DND-41 (cell line): ENCODE data around the gene SMYD4.
"Not testable (repeated sequence)": the region's sequence is repeated elsewhere in the genome, so short reads cannot be mapped to it uniquely, and the experiment has no call there.

Source experiments
- ATAC-seq: fragments of 200-7000 bp; cut with Tn5 transposase; 3 replicates; pipeline ENCODE4 v1.9.1; 2021; ENCODE audit warnings: low read depth; ENCODE audit not compliant: insufficient read depth
- DNase-seq: peaks from one replicate; pipeline ENCODE4 v3.0.0-alpha.2; 2020
- H2AFZ ChIP-seq: 2 replicates; pipeline ENCODE4 v1.6.0; 2012; ENCODE audit warnings: low read depth, low read length
- H3K27ac ChIP-seq: 2 replicates; pipeline ENCODE4 v1.5.1; 2012; ENCODE audit warnings: low read length, inconsistent platforms
- H3K27me3 ChIP-seq: fragments of 200-600 bp; sonication (generic); 2 replicates; pipeline ENCODE4 v1.6.0; 2012; ENCODE audit warnings: low read length, mild to moderate bottlenecking, inconsistent platforms; ENCODE audit not compliant: insufficient read depth, poor library complexity
- H3K36me3 ChIP-seq: 2 replicates; pipeline ENCODE4 v1.5.1; 2012; ENCODE audit warnings: low read length, inconsistent platforms; ENCODE audit not compliant: insufficient read depth
- H3K4me1 ChIP-seq: 2 replicates; pipeline ENCODE4 v1.5.1; 2012; ENCODE audit warnings: mild to moderate bottlenecking, low read length; ENCODE audit not compliant: insufficient read depth
- H3K4me2 ChIP-seq: 2 replicates; pipeline ENCODE4 v1.6.0; 2012; ENCODE audit warnings: mild to moderate bottlenecking, moderate library complexity, low read length, inconsistent platforms; ENCODE audit not compliant: insufficient read depth
- H3K4me3 ChIP-seq, 2 experiments: fragments of 200-600 bp in 1 of 2; shearing (Covaris generic) in 1 of 2; 2 replicates each; pipeline ENCODE4 v1.5.1; 2012 to 2016; ENCODE audit warnings: inconsistent platforms in 2 of 2, low read length in 2 of 2, mild to moderate bottlenecking in 2 of 2, low read depth in 1 of 2, moderate library complexity in 1 of 2
- H3K79me2 ChIP-seq: 2 replicates; pipeline ENCODE4 v1.6.0; 2012; ENCODE audit warnings: low read length, inconsistent platforms; ENCODE audit not compliant: insufficient read depth
- H3K9ac ChIP-seq: 2 replicates; pipeline ENCODE4 v1.6.0; 2012; ENCODE audit warnings: low read depth, mild to moderate bottlenecking, inconsistent platforms, low read length, moderate library complexity
- H3K9me3 ChIP-seq: 2 replicates; pipeline ENCODE4 v1.5.1; 2012; ENCODE audit warnings: low read length, moderate library complexity, mild to moderate bottlenecking, inconsistent platforms; ENCODE audit not compliant: insufficient read depth, severe bottlenecking
- H4K20me1 ChIP-seq: 2 replicates; pipeline ENCODE4 v1.6.0; 2012; ENCODE audit warnings: low read length; ENCODE audit not compliant: insufficient read depth
- CTCF ChIP-seq: IDR thresholded peaks from 2 replicates; pipeline ENCODE4 v1.5.1; 2012; ENCODE audit warnings: borderline replicate concordance, low read length, moderate library complexity, mild to moderate bottlenecking; ENCODE audit not compliant: poor library complexity, severe bottlenecking; ENCODE audit errors: extremely low read depth
- EZH2 ChIP-seq: IDR thresholded peaks from 3 replicates; pipeline ENCODE4 v1.6.1; 2012; ENCODE audit warnings: borderline replicate concordance, low read depth, mild to moderate bottlenecking, moderate library complexity, low read length, inconsistent platforms; ENCODE audit not compliant: severe bottlenecking

The SMYD4 gene

GRCh38 chr17:1765576-1765975 is 64.1 kb downstream of the SMYD4 start:
- Histone ChIP-seq H3K4me1 (peaks cover 41% of the 10 kb centered on the region), H3K9me3 (no peaks in the 10 kb centered on the region), H3K36me3 (no peaks in the 10 kb centered on the region), H3K79me2 (no peaks in the 10 kb centered on the region), H3K4me3 (no peak overlapping the region), H3K27me3 (no peaks in the 10 kb centered on the region), H2AFZ (no peak overlapping the region), H3K4me2 (no peak overlapping the region), H4K20me1 (no peaks in the 10 kb centered on the region), H3K27ac (no peak overlapping the region), H3K9ac (no peak overlapping the region)
- ATAC-seq (no peak), DNase-seq (no peak)
- TF ChIP-seq CTCF (no peak), EZH2 (no peak)

DNA sequence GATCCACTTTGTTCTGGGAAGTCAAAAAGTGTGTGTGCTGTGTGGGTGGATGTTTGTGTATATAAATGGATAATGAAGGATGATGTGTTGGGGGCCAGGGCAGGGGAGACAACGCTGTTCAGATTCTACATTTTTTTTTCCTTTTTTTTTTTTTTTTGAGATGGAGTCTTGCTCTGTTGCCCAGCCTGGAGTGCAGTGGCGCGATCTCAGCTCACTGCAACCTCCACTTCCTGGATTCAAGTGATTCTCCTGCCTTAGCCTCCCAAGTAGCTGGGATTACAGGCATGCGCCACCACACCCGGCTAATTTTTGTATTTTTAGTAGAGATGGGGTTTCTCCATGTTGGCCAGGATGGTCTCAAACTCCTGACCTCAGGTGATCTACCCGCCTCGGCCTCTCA is 65.0 kb downstream of the SMYD4 start:
- Histone ChIP-seq H2AFZ (peak overlapping the region; percentile 56), H3K27ac (peak overlapping the region; percentile 65), H3K4me2 (peak overlapping the region; percentile 49), H3K9ac (peak overlapping the region; percentile 45; the same call in 1 of the 2 replicates), H3K4me1 (peaks cover 33% of the 10 kb centered on the region), H3K4me3 (peak overlapping the region in 1 of 2 experiments; percentile 1; a peak in 1 of 4 replicates)
- not testable (repeated sequence) for H3K79me2 ChIP-seq, H3K36me3 ChIP-seq, H3K27me3 ChIP-seq, H4K20me1 ChIP-seq, H3K9me3 ChIP-seq
- ATAC-seq = peak; percentile 12
- DNase-seq = peak; percentile 17

DNA sequence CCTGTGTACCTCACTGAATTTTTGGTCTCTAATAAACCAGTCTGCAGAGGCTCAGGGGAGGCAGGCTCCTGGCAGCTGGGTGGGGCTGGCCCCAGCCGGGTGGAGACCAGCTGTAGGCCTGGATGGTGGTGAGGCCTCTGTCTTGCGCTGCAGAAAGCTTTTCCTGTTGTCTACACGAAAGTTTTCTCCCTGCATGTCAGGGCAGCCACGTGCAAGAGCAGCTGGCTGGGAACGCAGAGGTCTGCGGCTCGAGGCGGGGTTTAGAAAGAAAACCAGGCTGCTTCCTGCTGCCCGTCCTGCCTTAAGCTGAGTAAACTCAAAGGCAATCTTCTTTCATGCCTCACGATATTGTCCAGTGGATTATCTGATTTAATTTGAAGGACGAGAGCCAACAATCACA is 65.4 kb downstream of the SMYD4 start:
- DNase-seq = peak; percentile 92
- Histone ChIP-seq H3K4me3 (peak overlapping the region in 1 of 2 experiments; percentile 1; a peak in 2 of 4 replicates), H3K27me3 (no peaks in the 10 kb centered on the region), H3K9ac (peak overlapping the region; percentile 45), H3K9me3 (no peaks in the 10 kb centered on the region), H3K79me2 (no peaks in the 10 kb centered on the region), H2AFZ (peak overlapping the region; percentile 56), H4K20me1 (no peaks in the 10 kb centered on the region), H3K4me2 (peak overlapping the region; percentile 49), H3K36me3 (no peaks in the 10 kb centered on the region), H3K27ac (peak overlapping the region; percentile 65), H3K4me1 (peaks cover 29% of the 10 kb centered on the region)
- TF ChIP-seq CTCF (no peak), EZH2 (no peak)
- peak; percentile 99 for ATAC-seq

DNA sequence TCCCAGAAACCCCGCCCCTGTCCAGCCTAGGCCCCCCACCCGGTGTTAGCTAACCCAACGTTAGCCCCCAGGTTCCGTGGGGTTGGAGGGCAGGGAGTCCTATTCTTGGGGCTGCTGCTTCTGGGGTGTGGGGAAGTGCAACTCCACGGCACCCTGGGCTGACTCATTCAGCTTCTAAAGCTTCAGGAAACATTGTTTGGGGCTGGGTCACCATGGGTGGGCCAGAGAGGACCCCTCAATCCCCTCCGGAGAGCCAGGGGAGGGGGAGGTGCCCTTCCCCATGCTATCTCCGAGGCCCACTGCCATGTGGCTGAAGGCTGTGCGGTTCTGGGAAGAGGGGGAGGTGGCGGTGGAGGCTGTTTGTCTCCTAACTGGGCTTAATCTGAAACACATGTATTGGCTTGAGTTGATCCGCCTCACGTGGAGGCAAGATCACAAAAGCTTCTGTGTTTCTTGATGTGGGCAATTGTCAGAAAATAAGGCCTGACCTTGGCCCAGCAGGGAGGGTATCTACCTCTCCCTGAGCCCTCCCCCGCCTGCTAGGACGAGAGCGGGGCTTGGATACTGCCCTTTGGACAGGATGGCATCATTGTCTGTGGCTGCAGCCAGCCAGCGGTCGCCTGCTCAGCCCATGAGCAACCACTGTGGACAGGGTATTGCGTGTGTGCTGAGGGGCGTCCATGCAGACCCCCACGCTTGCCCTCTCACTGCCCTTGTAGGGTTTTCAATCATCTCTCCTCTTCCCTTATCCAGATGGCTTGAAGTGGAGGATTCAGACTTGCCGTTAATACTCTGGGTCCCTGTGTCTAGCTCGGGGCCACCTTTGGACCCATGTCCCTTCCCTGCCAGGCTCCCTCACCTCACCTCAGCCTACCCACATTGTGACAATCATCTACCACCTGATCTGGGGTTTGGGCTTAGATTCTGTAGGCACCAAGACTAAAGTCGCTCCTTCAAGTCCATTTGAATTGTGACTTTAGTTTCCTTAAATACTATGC is 66.5 kb downstream of the SMYD4 start:
- no peaks in the 10 kb centered on the region for H3K79me2 ChIP-seq
- peak overlapping the region; percentile 45 for H3K9ac ChIP-seq
- ATAC-seq = no peak
- peak overlapping the region in 1 of 2 experiments; percentile 1; a peak in 1 of 4 replicates for H3K4me3 ChIP-seq
- H3K9me3 ChIP-seq = no peaks in the 10 kb centered on the region
- H3K36me3 ChIP-seq = no peaks in the 10 kb centered on the region
- peaks cover 27% of the 10 kb centered on the region for H3K4me1 ChIP-seq
- no peaks in the 10 kb centered on the region for H4K20me1 ChIP-seq
- no peak for TF ChIP-seq EZH2
- TF ChIP-seq CTCF = no peak
- H2AFZ ChIP-seq = peak overlapping the region; percentile 12; the same call in 1 of the 2 replicates
- no peaks in the 10 kb centered on the region for H3K27me3 ChIP-seq
- H3K4me2 ChIP-seq = peak overlapping the region; percentile 49
- peak overlapping the region; percentile 65 for H3K27ac ChIP-seq
- no peak for DNase-seq
